GM10248 (cell line): ENCODE measurements around the gene ACOXL.

Source experiments
- CTCF ChIA-PET: fragments of 300-600 bp; sonication (Branson Sonifier 250); formaldehyde crosslinking; extraction: SDS; loops from one replicate; lab custom pipeline; 2021; ENCODE audit warnings: antibody characterized with exemption; lab: Yijun Ruan, JAX
- POLR2A ChIA-PET: fragments of 350-650 bp; sonication (Branson Sonifier 250); formaldehyde crosslinking; extraction: SDS; loops from one replicate; lab custom pipeline; 2020; ENCODE audit warnings: antibody characterized with exemption; lab: Yijun Ruan, JAX
- DNase-seq: peaks from one replicate; pipeline ENCODE4 v3.0.0; 2012; ENCODE audit errors: extremely low spot score
- TF ChIP-seq, protein P1 (sequence below): IDR thresholded peaks from 2 replicates; pipeline ENCODE4 v1.5.1; 2012; ENCODE audit warnings: mild to moderate bottlenecking, low read depth; ENCODE audit errors: extremely low read depth, missing control alignments, control extremely low read depth

ACOXL gene

GRCh38 chr2:110743600-110743999 lies 11.2 kb downstream of the ACOXL start:
- TF ChIP-seq, protein P1, sequence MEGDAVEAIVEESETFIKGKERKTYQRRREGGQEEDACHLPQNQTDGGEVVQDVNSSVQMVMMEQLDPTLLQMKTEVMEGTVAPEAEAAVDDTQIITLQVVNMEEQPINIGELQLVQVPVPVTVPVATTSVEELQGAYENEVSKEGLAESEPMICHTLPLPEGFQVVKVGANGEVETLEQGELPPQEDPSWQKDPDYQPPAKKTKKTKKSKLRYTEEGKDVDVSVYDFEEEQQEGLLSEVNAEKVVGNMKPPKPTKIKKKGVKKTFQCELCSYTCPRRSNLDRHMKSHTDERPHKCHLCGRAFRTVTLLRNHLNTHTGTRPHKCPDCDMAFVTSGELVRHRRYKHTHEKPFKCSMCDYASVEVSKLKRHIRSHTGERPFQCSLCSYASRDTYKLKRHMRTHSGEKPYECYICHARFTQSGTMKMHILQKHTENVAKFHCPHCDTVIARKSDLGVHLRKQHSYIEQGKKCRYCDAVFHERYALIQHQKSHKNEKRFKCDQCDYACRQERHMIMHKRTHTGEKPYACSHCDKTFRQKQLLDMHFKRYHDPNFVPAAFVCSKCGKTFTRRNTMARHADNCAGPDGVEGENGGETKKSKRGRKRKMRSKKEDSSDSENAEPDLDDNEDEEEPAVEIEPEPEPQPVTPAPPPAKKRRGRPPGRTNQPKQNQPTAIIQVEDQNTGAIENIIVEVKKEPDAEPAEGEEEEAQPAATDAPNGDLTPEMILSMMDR = no peak
- CTCF ChIA-PET = no interaction called here
- DNase-seq = no peak
- POLR2A ChIA-PET = no interaction called here

GRCh38 chr2:110744429-110744828 lies 12.1 kb downstream of the ACOXL start:
- ChIA-PET POLR2A (no interaction called here), CTCF (no interaction called here)
- TF ChIP-seq, protein P1 = no peak
- no peak for DNase-seq

DNA sequence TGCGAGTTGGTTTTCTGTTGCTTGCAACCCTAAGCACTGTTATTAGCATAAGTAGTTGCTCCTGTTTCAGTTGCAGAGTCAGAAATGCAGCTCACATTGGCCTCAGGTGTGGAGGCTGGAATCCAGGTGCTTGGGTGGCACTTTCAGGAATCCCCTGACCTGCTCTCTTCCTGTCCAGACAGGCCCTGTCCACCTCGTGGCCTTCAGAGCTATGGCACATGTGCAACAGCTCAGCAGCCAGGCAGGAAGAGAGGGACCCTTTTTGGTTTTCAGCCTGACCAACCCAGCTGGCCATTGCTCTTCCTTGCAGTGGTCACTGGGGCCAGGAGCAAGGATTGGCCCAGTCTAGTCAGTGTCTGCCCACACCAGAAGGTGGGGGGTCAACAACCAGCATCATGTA lies 12.7 kb downstream of the ACOXL start:
- TF ChIP-seq, protein P1 = no peak
- POLR2A ChIA-PET = no interaction called here
- no peak for DNase-seq
- CTCF ChIA-PET = interaction anchor here (1.4 to 2.6 kb wide), 2 partner anchors 10 to 11 kb away, joined by 3 to 11 read pairs; no protein-coding TSS in a partner anchor

DNA sequence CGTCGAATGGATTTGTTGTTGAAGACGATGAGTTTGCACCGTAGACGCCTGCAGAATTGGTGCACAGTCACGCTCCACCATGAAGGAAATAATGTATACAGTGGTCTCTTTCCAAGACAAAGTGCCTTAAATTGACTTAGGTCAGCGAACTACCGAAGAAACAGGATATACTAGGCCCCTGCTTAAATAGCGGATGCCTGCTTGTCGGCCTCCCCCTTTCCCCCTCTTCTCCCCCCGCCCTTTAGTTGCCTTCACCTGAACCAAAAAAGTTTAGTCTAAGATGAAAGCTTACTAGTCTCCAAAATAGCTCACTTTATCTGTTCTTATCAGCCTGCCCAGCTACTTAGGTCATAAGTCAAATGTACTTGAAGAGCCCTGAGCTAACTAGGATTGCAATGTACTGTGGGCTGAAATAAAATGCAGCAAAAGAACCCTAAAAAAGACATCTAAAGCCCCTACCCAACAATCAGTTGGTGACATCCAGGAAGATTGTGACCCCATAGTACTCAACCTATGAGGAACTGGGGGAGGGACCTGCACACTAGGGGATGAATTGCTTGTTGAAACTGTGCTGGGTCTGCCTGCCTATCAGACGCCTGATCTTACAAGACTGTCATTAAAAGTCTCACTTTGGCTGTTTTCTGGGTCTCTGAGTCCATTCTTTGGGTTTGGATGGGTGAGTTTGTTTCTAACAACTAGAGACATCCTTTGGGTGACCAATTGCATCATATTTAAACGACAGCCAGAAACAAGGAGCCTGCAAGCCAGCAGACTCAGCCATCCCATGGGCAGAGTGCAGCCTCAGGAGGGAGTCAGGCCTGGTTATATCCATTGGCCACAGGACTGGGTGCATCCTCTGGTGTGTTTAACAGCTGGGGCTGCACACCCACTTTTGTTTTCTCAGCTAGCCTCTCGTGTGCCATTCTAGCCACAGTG lies 14.5 kb downstream of the ACOXL start:
- TF ChIP-seq, protein P1 = no peak
- POLR2A ChIA-PET = interaction anchor here (0.6 to 0.7 kb wide), 3 partner anchors 78 to 349 kb away, joined by 3 to 8 read pairs (median 5); no protein-coding TSS in a partner anchor
- CTCF ChIA-PET = interaction anchor here (2.6 kb wide), 1 partner anchor 8 kb away, joined by 11 read pairs; no protein-coding TSS in a partner anchor
- DNase-seq = no peak

DNA sequence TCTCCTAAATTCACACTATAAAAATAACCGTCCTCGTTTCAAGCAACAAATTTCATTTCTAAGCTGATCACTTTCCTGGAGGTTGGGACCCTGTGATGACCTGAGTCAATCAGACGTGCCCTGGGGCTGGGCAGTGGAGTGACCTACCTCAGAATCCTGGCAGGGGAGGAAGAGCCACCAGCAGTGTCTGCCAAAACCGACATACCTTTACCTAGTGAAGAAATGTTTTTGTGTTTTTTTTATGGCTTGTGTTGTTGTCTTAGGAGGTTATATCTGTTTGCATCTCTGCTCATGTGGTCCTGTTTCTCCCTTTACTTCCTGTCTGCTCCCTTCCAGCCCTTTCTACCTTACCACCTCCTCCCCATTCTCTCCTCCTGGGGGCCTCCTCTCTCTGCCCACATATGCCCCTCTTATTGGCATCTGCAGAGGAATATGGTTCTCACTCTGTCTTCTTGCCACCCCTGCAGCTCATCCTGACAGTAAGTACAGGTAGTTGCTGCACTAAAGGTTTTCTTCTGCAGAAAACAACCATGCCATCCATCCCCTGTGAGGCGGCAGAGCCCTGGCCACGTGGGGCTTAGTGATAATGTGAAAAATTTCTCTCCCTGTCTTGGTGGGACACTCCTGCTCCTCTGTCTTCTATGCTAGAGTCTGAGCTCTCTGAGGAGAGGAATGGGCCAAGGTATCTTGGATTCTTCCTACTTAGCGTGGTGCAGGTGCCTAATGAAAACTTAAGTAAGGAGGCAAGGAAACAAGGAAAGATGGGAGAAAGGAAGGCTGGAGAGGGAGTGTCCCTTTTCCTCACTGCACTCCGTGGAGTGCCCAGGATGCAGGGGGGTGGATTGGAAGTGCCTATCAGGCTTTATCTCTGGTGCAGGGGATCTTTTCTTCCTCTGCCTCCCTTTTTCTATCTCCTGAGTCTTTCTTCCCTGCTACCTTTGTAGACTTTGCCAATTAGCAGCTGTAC lies 15.4 kb downstream of the ACOXL start:
- TF ChIP-seq, protein P1 = no peak
- DNase-seq = no peak
- POLR2A ChIA-PET = no interaction called here
- CTCF ChIA-PET = interaction anchor here (0.7 to 2.6 kb wide), 5 partner anchors 7 to 108 kb away, joined by 3 to 11 read pairs (median 4); no protein-coding TSS in a partner anchor

DNA sequence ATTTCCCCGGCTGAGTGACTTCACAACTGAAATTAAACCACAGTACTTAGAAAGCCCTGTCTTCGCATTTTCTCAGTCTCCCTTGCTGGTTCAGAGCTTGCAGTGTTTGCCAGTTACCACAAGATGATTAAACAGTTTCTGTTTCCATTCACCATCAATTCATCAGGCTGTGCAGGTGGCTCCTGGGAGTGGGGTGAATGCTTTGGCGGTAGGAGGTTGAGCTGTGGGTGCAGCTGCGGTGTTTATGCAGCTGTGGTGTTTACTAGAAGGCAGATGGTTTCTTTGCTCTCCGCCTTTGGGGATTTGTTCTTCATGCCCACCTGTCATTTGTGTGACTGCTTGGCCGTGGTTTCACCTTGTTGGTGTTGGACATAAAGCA lies 16.1 kb downstream of the ACOXL start:
- TF ChIP-seq, protein P1 = no peak
- ChIA-PET CTCF (interaction anchor here (0.7 to 2.2 kb wide), 4 partner anchors 11 to 108 kb away, joined by 3 to 6 read pairs (median 4); no protein-coding TSS in a partner anchor), POLR2A (no interaction called here)
- peak; percentile 70 for DNase-seq
